Right ventricle myocardium inferior (tissue), 1 donor: ENCODE data around the gene SH3GL1. TPM values are rescaled to one million over a fixed set of nuclear protein-coding genes. Genes with fewer than 3 reads are reported as not detected.

ENCODE experiments used
- microRNA-seq: library from miRNA; unstranded; fragments of <30 nt; microRNA quantifications from one replicate; pipeline ENCODE4 v1.2.0, GENCODE V29; 2020
- total RNA-seq: library from RNA; stranded (reverse); fragmentation: NEBNext Ultra II Directional; extraction: Animal tissue kit (Norgen Biotek cat#: 25700); gene quantifications from one replicate; pipeline ENCODE4 v1.2.1, GENCODE V29; 2021
- donor health status: DM: no; HTN: yes; CAD: no; lungs with severe emphysema.

SH3GL1 gene
- total RNA-seq, 1 donor from 2014 or later, result 22.0 TPM

Small RNAs within 50 kb of the gene (microRNA-seq; reads per million reads assigned to microRNA genes)
- gene MIR4746, result not detected

Other genes starting within 250 kb of the SH3GL1 start
- not detected for gene CREB3L3, start 246.9 kb downstream of the SH3GL1 start, total RNA-seq
- gene SIRT6, start 218.0 kb downstream of the SH3GL1 start, total RNA-seq, result 10.4 TPM
- gene ANKRD24, start 217.9 kb downstream of the SH3GL1 start, total RNA-seq, result 0.19 TPM
- gene EBI3, start 171.0 kb downstream of the SH3GL1 start, total RNA-seq, result 0.73 TPM
- gene YJU2, start 153.5 kb downstream of the SH3GL1 start, total RNA-seq, result 9.2 TPM
- not detected for gene SHD, start 121.3 kb downstream of the SH3GL1 start, total RNA-seq
- gene TMIGD2, start 98.2 kb downstream of the SH3GL1 start, total RNA-seq, result not detected
- not detected for gene FSD1, start 95.9 kb downstream of the SH3GL1 start, total RNA-seq
- 4.3 TPM for gene STAP2, start 61.7 kb downstream of the SH3GL1 start, total RNA-seq
- gene MPND, start 57.0 kb downstream of the SH3GL1 start, total RNA-seq, result 21.0 TPM
- gene CHAF1A, start 2.1 kb upstream of the SH3GL1 start, total RNA-seq, result 5.9 TPM
- gene UBXN6, start 57.2 kb upstream of the SH3GL1 start, total RNA-seq, result 119 TPM
- 28.2 TPM for gene HDGFL2, start 71.8 kb upstream of the SH3GL1 start, total RNA-seq
- 241 TPM for gene PLIN4, start 117.9 kb upstream of the SH3GL1 start, total RNA-seq
- 50.4 TPM for gene PLIN5, start 134.7 kb upstream of the SH3GL1 start, total RNA-seq
- 0.73 TPM for gene LRG1, start 139.5 kb upstream of the SH3GL1 start, total RNA-seq
- gene SEMA6B, start 159.1 kb upstream of the SH3GL1 start, total RNA-seq, result 16.7 TPM
- 4.4 TPM for gene TNFAIP8L1, start 239.0 kb upstream of the SH3GL1 start, total RNA-seq